ENCODE measurements around the gene TAS2R38.

GRCh38 chr7:141949451-141949850 is 24.1 kb downstream of the TAS2R38 start:
- no peak for TF ChIP-seq POLR2AphosphoS5 (IDR thresholded peaks at IDR 0.05; ENCODE audit: low read depth, low read length)
- no peak for TF ChIP-seq REST (IDR thresholded peaks at IDR 0.05; ENCODE audit: insufficient read depth in 1 of 2, low read depth in 2 of 2, low read length in 2 of 2)
- TF ChIP-seq SIN3A (IDR thresholded peaks at IDR 0.05; ENCODE audit: borderline replicate concordance, insufficient read depth, low read length) = no peak

Measured in PFSK-1 (cell line).